Measurements from ENCODE around the gene RADIL. TPM values are rescaled to one million over a fixed set of nuclear protein-coding genes. Genes with fewer than 3 reads are reported as not detected.

Gene RADIL
- total and polyA plus RNA-seq, 7 donors, result 0.65 to 3.8 (median 2.6) TPM

GRCh38 chr7:4799508-4800268 lies 83.8 kb downstream of the RADIL start:
- DNase-seq, result peak in 1 of 2 donors; percentile 57
- TF ChIP-seq CTCF (IDR thresholded peaks at IDR 0.05), result no peak
- Histone ChIP-seq H3K27ac (no peak overlapping the region), H3K36me3 (ENCODE audit: insufficient read depth in 1 of 2, low read depth in 1 of 2) (no peaks in the 10 kb centered on the region), H3K4me1 (no peaks in the 10 kb centered on the region), H3K27me3 (ENCODE audit: insufficient read depth in 3 of 3, low read length in 2 of 3) (no peaks in the 10 kb centered on the region), H3K4me3 (no peak overlapping the region), H3K9me3 (no peaks in the 10 kb centered on the region)
- WGBS, 3 donors, result 68 to 72% (median 70%) methylated on average over 33 to 39 of the region's 39 CpGs
- intact Hi-C loops (cut with DNase I), result loop anchor here (5.0 to 10.0 kb wide), 3 partner anchors 173 to 285 kb away; no protein-coding TSS in a partner anchor
- peak in 1 of 4 donors; percentile 6 for ATAC-seq

DNA sequence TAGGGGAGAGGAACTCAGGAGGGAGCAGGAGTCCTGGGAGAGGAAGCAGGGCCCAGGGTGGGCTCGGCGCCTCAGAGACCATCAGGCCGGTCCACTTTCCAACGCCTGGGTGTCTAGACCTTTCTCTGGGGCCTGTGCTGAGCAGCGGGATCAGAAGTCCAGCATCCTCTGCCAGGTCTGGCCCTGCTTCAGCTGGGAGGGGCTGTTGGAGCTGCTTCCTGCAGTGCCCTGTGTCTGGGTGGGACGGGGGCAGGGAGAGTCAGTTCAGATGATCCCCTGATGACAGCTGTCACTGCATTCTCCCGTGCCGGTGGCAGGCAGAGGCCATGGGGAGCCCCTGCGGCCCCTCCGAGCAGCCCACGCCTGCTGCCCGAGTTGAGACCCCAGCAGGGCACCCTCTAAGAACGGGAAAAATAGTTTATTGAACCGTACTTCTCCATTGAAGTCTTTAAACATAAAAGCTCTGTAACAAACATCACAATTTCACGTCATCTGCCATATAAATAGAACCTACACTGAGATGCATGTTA lies 84.7 kb downstream of the RADIL start:
- intact Hi-C loops (cut with DNase I), result loop anchor here (5.0 to 10.0 kb wide), 3 partner anchors 174 to 286 kb away; no protein-coding TSS in a partner anchor

DNA sequence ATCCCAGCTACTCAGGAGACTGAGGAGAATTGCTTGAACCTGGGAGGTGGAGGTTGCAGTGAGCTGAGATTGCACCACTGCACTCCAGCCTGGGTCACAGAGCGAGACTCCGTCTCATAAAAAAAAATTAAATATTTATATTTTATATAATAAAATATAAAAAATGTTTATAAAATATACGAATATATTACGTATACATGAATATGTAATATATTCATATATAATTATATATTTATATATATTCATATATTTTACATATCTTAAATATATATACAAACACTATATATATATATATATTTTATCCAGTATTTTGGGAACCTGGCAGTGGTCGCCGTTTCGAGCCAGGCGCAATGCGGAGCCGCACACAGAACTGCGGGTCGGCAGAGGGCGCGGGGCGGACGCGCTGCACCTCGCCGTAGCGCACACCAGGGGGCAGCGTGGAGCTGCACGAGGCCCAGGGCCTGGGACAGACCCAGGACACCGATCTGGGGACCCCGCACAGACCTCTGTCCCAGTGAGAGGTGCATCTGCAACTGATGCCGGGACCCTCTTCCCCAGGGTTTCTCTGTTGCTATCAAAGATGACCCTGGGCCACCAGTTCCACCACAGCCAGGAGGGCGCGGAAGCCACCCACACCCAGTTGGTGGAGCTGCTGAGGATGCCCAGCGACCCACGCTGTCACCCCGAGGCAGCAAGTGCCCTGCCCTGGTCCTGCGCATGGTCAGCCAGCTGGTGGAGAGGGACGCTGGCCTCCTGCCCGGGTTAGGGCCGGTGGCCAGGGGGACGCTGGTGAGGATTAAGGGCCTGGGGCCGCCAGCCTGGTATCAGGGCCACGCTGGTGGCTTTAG lies 85.4 kb downstream of the RADIL start:
- Histone ChIP-seq H3K36me3 (ENCODE audit: insufficient read depth in 1 of 2, low read depth in 1 of 2) (no peaks in the 10 kb centered on the region), H3K9me3 (no peaks in the 10 kb centered on the region), H3K27ac (no peak overlapping the region), H3K4me3 (no peak overlapping the region), H3K4me1 (no peaks in the 10 kb centered on the region), H3K27me3 (ENCODE audit: insufficient read depth in 3 of 3, low read length in 2 of 3) (no peaks in the 10 kb centered on the region)
- peak; percentile 85 for TF ChIP-seq CTCF (IDR thresholded peaks at IDR 0.05)
- intact Hi-C loops (cut with DNase I), result loop anchor here (5.0 to 10.0 kb wide), 3 partner anchors 174 to 287 kb away; no protein-coding TSS in a partner anchor
- peak; percentile 86 to 90 (median 88) for ATAC-seq
- DNase-seq, result peak; percentile 48 to 77
- 22 to 24% (median 22%) methylated on average over 37 of the region's 37 CpGs for WGBS, 3 donors

More for the DNA sequence above, 84.7 kb downstream of the RADIL start:
- DNase-seq (no peak), ATAC-seq (peak; percentile 29 to 39 (median 30))
- 41 to 50% (median 47%) methylated on average over 14 to 15 of the region's 15 CpGs for WGBS, 3 donors
- Histone ChIP-seq H3K27ac (no peak overlapping the region), H3K9me3 (no peaks in the 10 kb centered on the region), H3K27me3 (ENCODE audit: insufficient read depth in 3 of 3, low read length in 2 of 3) (no peaks in the 10 kb centered on the region), H3K4me3 (no peak overlapping the region), H3K36me3 (ENCODE audit: insufficient read depth in 1 of 2, low read depth in 1 of 2) (no peaks in the 10 kb centered on the region), H3K4me1 (no peaks in the 10 kb centered on the region)
- TF ChIP-seq CTCF (IDR thresholded peaks at IDR 0.05), result no peak

- peaks cover 0 to 3% of the 10 kb centered on the region in 2 donors for H3K36me3 ChIP-seq (ENCODE audit: insufficient read depth in 1 of 2, low read depth in 1 of 2)
Observed at GRCh38 chr7:4796453-4796852, 87.1 kb downstream of the RADIL start.

More at GRCh38 chr7:4796453-4796852, 87.1 kb downstream of the RADIL start:
- Histone ChIP-seq H3K27ac (no peak overlapping the region), H3K4me3 (no peak overlapping the region), H3K9me3 (no peaks in the 10 kb centered on the region), H3K4me1 (peaks cover 6% of the 10 kb centered on the region), H3K27me3 (ENCODE audit: insufficient read depth in 3 of 3, low read length in 2 of 3) (no peaks in the 10 kb centered on the region)
- intact Hi-C loops (cut with DNase I), result loop anchor here (5.0 to 10.0 kb wide), 3 partner anchors 176 to 288 kb away; no protein-coding TSS in a partner anchor
- 87 to 91% (median 91%) methylated on average over 9 of the region's 9 CpGs for WGBS, 3 donors
- TF ChIP-seq CTCF (IDR thresholded peaks at IDR 0.05), result no peak
- DNase-seq, result no peak
- no peak for ATAC-seq
